Stimulated activated CD4-positive, alpha-beta T cell treated with anti-CD3 and anti-CD28 coated beads, Interleukin-2, amount 100 ng/mL, for 48 hours (primary cell): ENCODE results near the gene FBRS.
"Not testable (repeated sequence)": the region's sequence is repeated elsewhere in the genome, so short reads cannot be mapped to it uniquely, and the experiment has no call there.

Source experiments
- DNase-seq, 2 donors: peaks; one replicate each; pipeline ENCODE4 v3.0.0-alpha.2; 2020

FBRS gene

DNA sequence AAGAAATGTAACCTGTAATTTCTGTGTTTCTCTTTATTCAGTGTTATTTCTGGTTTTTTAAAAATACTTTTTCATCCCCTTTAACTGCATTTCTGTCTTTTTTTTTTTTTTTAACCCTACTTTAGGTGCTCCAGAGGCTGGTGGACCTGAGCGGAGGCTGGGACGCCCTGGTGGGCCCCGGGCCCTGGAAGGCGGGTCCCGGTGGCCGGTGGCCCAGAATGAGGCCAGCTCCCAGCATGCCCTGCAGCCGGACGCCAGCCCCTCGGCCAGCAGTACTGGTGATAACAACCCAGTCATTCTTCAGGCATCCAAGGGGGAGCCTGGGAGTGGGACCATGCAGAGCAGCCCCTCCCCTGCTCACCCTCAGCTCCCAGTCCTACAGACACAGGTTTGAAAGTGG, 42.3 kb downstream of the FBRS start:
- no peak for DNase-seq

DNA sequence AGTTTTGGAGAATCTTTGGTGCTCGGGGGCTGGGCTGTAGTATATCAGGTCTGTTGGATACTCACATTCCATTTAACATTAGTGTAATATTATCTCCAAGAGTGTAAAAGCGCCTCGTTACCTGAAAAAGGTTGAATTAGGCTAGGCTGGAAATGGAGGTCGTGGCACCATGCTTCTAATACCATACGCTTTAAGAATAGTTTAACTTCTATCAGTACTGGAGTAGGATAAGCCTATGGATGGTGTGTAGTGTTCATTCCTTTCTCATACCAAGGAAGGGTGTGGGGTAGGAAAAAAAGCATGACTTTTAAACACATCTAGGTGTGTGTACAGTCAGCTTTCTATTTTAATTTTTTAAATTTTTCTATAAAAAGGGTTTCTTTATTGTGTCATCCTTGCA, 42.7 kb downstream of the FBRS start:
- no peak for DNase-seq

DNA sequence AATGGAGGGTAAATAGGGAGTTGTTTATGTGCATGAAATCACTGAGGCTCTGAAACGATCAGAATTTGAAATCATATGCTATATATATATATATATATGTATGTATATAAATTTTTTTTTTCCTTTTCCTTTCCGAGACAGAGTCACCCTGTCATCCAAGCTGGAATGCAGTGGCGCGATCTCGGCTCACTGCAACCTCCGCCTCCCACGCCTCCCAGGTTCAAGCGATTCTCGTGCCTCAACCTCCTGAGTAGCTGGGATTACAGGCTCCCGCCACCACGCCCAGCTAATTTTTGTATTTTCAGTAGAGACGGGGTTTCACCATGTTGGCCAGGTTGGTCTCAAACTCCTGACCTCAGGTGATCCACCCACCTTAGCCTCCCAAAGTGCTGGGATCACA, 44.8 kb downstream of the FBRS start:
- not testable (repeated sequence) for DNase-seq

DNA sequence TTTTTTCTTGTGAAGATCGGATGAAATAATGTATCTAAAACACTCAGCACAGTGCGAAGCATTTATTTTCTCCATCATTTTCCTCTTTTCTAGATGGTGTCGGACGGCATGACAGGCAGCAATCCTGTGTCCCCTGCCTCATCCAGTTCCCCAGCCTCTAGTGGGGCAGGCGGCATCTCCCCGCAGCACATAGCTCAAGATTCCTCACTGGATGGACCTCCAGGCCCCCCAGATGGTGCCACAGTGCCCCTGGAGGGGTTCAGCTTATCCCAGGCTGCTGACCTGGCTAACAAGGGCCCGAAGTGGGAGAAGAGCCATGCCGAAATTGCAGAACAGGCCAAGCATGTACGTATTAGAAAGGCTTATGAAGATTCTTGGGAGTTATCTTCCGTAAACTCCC, 45.7 kb downstream of the FBRS start:
- no peak for DNase-seq

DNA sequence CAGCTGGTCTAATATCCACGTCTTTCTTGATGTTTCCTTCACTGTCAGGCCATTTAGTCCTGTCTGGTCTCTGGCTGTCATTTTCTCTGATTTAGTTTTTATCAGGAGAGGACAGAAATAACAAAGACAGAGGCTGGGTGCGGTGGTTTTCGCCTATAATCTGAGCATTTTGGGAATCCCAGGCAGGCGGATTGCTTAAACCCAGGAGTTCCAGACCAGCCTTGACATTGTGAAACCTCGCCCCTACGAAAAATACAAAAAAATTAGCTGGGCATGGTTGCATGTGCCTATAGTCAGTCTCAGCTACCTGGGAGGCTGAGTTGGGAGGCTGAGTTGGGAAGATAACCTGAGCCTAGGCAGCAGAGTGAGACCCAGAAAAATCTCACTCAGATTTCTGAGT, 47.8 kb downstream of the FBRS start:
- DNase-seq, result no peak

DNA sequence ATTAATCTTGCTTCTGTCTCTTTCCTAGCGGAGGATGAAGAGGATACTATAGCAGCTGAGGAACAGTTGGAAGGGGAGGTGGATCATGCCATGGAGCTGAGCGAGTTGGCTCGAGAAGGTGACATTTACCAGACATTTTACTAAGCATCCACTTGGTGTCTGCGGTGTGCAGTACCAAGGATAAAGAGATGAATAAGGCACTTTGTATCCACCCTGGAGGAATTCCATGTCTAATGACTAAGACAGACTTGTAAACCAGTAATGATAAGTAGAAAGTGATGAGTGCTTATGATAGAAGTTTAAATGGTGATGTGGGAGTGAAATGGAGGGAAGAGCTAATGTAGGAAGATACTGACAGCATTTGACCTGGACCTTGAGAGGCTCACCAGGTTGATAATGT, 52.7 kb downstream of the FBRS start:
- DNase-seq, result no peak

DNA sequence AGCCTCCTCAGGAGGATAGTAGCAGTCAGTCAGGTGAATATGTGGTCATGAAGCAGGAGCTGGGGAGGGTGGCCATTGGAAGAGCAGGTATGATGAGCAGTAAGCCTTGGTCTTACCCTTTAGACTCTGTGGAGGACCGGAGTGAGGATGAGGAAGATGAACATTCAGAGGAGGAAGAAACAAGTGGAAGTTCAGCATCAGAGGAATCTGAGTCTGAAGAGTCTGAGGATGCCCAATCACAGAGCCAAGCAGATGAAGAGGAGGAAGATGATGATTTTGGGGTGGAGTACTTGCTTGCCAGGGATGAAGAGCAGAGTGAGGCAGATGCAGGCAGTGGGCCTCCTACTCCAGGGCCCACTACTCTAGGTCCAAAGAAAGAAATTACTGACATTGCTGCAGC, 53.5 kb downstream of the FBRS start:
- no peak for DNase-seq

DNA sequence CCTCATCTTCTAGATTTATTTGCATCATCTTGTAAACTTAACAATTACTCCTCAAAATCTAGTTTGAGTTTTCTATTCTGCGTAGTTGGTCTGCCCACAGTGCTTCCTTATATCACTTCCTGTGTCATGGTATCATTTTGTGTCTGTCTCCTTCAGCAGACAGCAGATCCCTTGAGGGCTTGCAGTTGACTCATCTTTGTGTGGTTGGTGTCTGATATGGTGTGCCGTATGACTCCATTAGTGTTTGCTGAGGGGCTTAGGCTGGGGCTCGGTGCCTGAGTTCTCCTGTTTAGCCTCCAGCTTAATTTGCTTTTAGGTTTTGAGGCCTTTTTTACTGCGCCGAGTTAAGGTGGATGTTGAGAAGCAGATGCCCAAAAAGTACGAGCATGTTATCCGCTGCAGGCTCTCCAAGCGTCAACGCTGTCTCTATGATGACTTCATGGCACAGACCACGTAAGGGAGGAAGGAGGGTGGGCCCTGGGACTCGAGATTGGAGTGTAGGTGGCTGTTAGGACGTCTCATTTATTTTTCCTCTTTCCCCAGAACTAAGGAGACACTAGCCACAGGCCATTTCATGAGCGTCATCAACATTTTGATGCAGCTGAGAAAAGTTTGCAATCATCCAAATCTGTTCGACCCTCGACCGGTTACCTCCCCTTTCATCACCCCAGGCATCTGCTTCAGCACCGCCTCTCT, 57.7 kb downstream of the FBRS start:
- peak; percentile 15 to 23 for DNase-seq

DNA sequence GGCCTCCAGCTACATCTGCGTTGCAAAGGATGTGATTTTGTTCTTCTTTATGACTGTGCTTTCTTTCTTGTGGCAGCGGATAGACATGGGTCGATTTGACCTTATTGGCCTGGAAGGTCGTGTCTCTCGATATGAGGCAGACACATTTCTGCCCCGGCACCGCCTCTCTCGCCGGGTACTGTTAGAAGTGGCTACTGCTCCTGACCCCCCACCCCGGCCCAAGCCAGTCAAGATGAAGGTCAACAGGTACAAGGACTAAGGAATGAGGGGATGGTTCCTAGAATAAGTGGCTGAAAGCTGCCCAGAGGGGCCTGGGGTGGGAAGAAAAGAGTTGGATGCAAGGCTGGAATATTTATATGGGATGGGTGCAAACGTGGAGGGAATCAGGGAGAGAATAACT, 61.9 kb downstream of the FBRS start:
- no peak for DNase-seq
